Effector memory CD8-positive, alpha-beta T cell (primary cell): ENCODE data around the gene ZNF853.
A peak's percentile ranks its signal among the peaks of the same experiment; 100 is the strongest.
"Not testable (repeated sequence)": the region's sequence is repeated elsewhere in the genome, so short reads cannot be mapped to it uniquely, and the experiment has no call there.

Experiments used
- ATAC-seq: fragments of 150-1000 bp; cut with Tn5 transposase; replicated peaks from 2 replicates; pipeline ENCODE4 v1.10.0; 2021; ENCODE audit warnings: mild to moderate bottlenecking, moderate library complexity
- DNase-seq, 3 experiments: peaks; one replicate each; pipeline ENCODE4 v3.0.0; 2021
- H3K27ac Mint-ChIP-seq, 2 donors: one replicate each; pipeline ENCODE4 v1.8.0; 2022; ENCODE audit warnings: mild to moderate bottlenecking in 2 of 2, mixed read lengths in 2 of 2, moderate library complexity in 2 of 2
- H3K27me3 Mint-ChIP-seq, 2 donors: one replicate each; pipeline ENCODE4 v1.8.0; 2022; ENCODE audit warnings: mixed read lengths in 2 of 2
- H3K36me3 Mint-ChIP-seq: one replicate; pipeline ENCODE4 v1.8.0; 2022; ENCODE audit warnings: mild to moderate bottlenecking, moderate library complexity, mixed read lengths; ENCODE audit not compliant: insufficient read depth
- H3K4me1 Mint-ChIP-seq, 2 donors: one replicate each; pipeline ENCODE4 v1.8.0; 2022; ENCODE audit warnings: low read depth in 2 of 2, mixed read lengths in 2 of 2
- H3K4me3 Mint-ChIP-seq, 2 donors: one replicate each; pipeline ENCODE4 v1.8.0; 2022; ENCODE audit warnings: mild to moderate bottlenecking in 2 of 2, mixed read lengths in 2 of 2, moderate library complexity in 2 of 2
- H3K9me3 Mint-ChIP-seq, 2 donors: one replicate each; pipeline ENCODE4 v1.8.0; 2022; ENCODE audit warnings: mixed read lengths in 2 of 2
- total RNA-seq, 9 experiments: gene quantifications; one replicate each; lab custom pipeline; 2026; lab: John Stamatoyannopoulos, UW

ZNF853 gene
- total RNA-seq: 3.1 to 22.1 (median 8.2) reads per million in 9 experiments

GRCh38 chr7:6614953-6615722, at the start of gene ZNF853:
TSS of gene ZNF853 (plus strand) at chr7:6615610. CDS start at chr7:6616175, 565 bp downstream.
- H3K9me3 Mint-ChIP-seq: no peaks in the 10 kb centered on the region
- peaks cover 13 to 39% of the 10 kb centered on the region in 2 donors for H3K4me1 Mint-ChIP-seq
- peaks cover 13% of the 10 kb centered on the region for H3K36me3 Mint-ChIP-seq
- H3K27me3 Mint-ChIP-seq: no peaks in the 10 kb centered on the region
- H3K27ac Mint-ChIP-seq: peak within 1 kb of the TSS; percentile 79 to 88
- DNase-seq: no peak
- peak within 1 kb of the TSS; percentile 79 to 82 for H3K4me3 Mint-ChIP-seq
- peak; percentile 68 for ATAC-seq

GRCh38 chr7:6565655-6566054, 49.8 kb upstream of the ZNF853 start:
- Mint-ChIP-seq H3K9me3 (no peaks in the 10 kb centered on the region), H3K27me3 (peaks cover 9 to 13% of the 10 kb centered on the region in 2 donors), H3K36me3 (no peaks in the 10 kb centered on the region), H3K4me1 (peaks cover 0 to 1% of the 10 kb centered on the region in 2 donors), H3K4me3 (no peak overlapping the region), H3K27ac (peak overlapping the region in 1 of 2 donors; percentile 62)
- DNase-seq (no peak), ATAC-seq (no peak)

GRCh38 chr7:6567886-6568285, 47.5 kb upstream of the ZNF853 start:
- ATAC-seq (no peak), DNase-seq (no peak)
- H3K4me3 Mint-ChIP-seq: no peak overlapping the region
- peaks cover 0 to 1% of the 10 kb centered on the region in 2 donors for H3K4me1 Mint-ChIP-seq
- H3K27me3 Mint-ChIP-seq: peaks cover 14 to 21% of the 10 kb centered on the region in 2 donors
- no peaks in the 10 kb centered on the region for H3K9me3 Mint-ChIP-seq
- no peak overlapping the region for H3K27ac Mint-ChIP-seq
- no peaks in the 10 kb centered on the region for H3K36me3 Mint-ChIP-seq

- Mint-ChIP-seq H3K9me3 (no peaks in the 10 kb centered on the region), H3K36me3 (no peaks in the 10 kb centered on the region), H3K27me3 (peaks cover 14 to 23% of the 10 kb centered on the region in 2 donors), H3K4me3 (no peak overlapping the region), H3K4me1 (peaks cover 0 to under 1% of the 10 kb centered on the region in 2 donors), H3K27ac (no peak overlapping the region)
- DNase-seq (no peak), ATAC-seq (no peak)
Observed at GRCh38 chr7:6571160-6571779, 44.1 kb upstream of the ZNF853 start.

GRCh38 chr7:6575281-6576023, 40.0 kb upstream of the ZNF853 start:
- Mint-ChIP-seq H3K27ac (no peak overlapping the region), H3K4me3 (no peak overlapping the region), H3K36me3 (peaks cover 11% of the 10 kb centered on the region), H3K9me3 (no peaks in the 10 kb centered on the region), H3K4me1 (peaks cover 5 to 13% of the 10 kb centered on the region in 2 donors), H3K27me3 (peaks cover 6 to 10% of the 10 kb centered on the region in 2 donors)
- DNase-seq (no peak), ATAC-seq (no peak)

- H3K27ac Mint-ChIP-seq: peak overlapping the region; percentile 38 to 96
- DNase-seq: no peak
- H3K4me1 Mint-ChIP-seq: peaks cover 5 to 13% of the 10 kb centered on the region in 2 donors
Observed at GRCh38 chr7:6576024-6576866, 39.2 kb upstream of the ZNF853 start.

GRCh38 chr7:6576867-6577368, 38.5 kb upstream of the ZNF853 start:
- peaks cover 6 to 10% of the 10 kb centered on the region in 2 donors for H3K27me3 Mint-ChIP-seq
- ATAC-seq, DNase-seq, H3K9me3 Mint-ChIP-seq: not testable (repeated sequence)
- peaks cover 5 to 13% of the 10 kb centered on the region in 2 donors for H3K4me1 Mint-ChIP-seq
- peaks cover 22% of the 10 kb centered on the region for H3K36me3 Mint-ChIP-seq
- peak overlapping the region; percentile 92 to 96 for H3K27ac Mint-ChIP-seq
- H3K4me3 Mint-ChIP-seq: peak overlapping the region; percentile 86 to 87

More at GRCh38 chr7:6576024-6576866, 39.2 kb upstream of the ZNF853 start:
- H3K27me3 Mint-ChIP-seq: peaks cover 6 to 10% of the 10 kb centered on the region in 2 donors
- peaks cover 16% of the 10 kb centered on the region for H3K36me3 Mint-ChIP-seq
- ATAC-seq: no peak
- H3K4me3 Mint-ChIP-seq: peak overlapping the region; percentile 86 to 87
- no peaks in the 10 kb centered on the region for H3K9me3 Mint-ChIP-seq

GRCh38 chr7:6577369-6578113, 37.9 kb upstream of the ZNF853 start, which contains the start of gene ZDHHC4:
TSS of gene ZDHHC4 (plus strand) at chr7:6577454. CDS start at chr7:6580562, 3,108 bp downstream.
- no peaks in the 10 kb centered on the region for H3K9me3 Mint-ChIP-seq

GRCh38 chr7:6578114-6579084, 37.0 kb upstream of the ZNF853 start:
- Mint-ChIP-seq H3K27me3 (no peaks in the 10 kb centered on the region), H3K4me1 (peaks cover 5 to 13% of the 10 kb centered on the region in 2 donors), H3K9me3 (no peaks in the 10 kb centered on the region), H3K4me3 (peak overlapping the region; percentile 86 to 87), H3K36me3 (peaks cover 25% of the 10 kb centered on the region), H3K27ac (peak overlapping the region; percentile 92 to 96)
- ATAC-seq: no peak
- DNase-seq: no peak

More at GRCh38 chr7:6577369-6578113, 37.9 kb upstream of the ZNF853 start, which contains the start of gene ZDHHC4:
- Mint-ChIP-seq H3K27ac (peak within 1 kb of the TSS; percentile 92 to 96), H3K4me1 (peaks cover 5 to 13% of the 10 kb centered on the region in 2 donors), H3K36me3 (peaks cover 22% of the 10 kb centered on the region), H3K27me3 (peaks cover 4 to 5% of the 10 kb centered on the region in 2 donors), H3K4me3 (peak within 1 kb of the TSS; percentile 86 to 87)
- DNase-seq (peak; percentile 81 to 84 (median 83)), ATAC-seq (peak; percentile 97)

- no peaks in the 10 kb centered on the region for H3K9me3 Mint-ChIP-seq
- no peaks in the 10 kb centered on the region for H3K27me3 Mint-ChIP-seq
- peaks cover 28% of the 10 kb centered on the region for H3K36me3 Mint-ChIP-seq
- no peak for DNase-seq
- H3K27ac Mint-ChIP-seq: peak overlapping the region; percentile 92 to 96
- no peak overlapping the region for H3K4me3 Mint-ChIP-seq
- no peak for ATAC-seq
- peaks cover 5 to 13% of the 10 kb centered on the region in 2 donors for H3K4me1 Mint-ChIP-seq
Observed at GRCh38 chr7:6579446-6579845, 36.0 kb upstream of the ZNF853 start.
